GM18498 (cell line): ENCODE results near the gene PGAM2.
"Not testable (repeated sequence)": the region's sequence is repeated elsewhere in the genome, so short reads cannot be mapped to it uniquely, and the experiment has no call there.

Experiments used
- ATAC-seq: cut with Tn5 transposase; IDR thresholded peaks from one replicate; pipeline ENCODE4 v1.9.1; 2021; ENCODE audit warnings: mild to moderate bottlenecking, moderate library complexity; ENCODE audit not compliant: unreplicated experiment

The PGAM2 gene

DNA sequence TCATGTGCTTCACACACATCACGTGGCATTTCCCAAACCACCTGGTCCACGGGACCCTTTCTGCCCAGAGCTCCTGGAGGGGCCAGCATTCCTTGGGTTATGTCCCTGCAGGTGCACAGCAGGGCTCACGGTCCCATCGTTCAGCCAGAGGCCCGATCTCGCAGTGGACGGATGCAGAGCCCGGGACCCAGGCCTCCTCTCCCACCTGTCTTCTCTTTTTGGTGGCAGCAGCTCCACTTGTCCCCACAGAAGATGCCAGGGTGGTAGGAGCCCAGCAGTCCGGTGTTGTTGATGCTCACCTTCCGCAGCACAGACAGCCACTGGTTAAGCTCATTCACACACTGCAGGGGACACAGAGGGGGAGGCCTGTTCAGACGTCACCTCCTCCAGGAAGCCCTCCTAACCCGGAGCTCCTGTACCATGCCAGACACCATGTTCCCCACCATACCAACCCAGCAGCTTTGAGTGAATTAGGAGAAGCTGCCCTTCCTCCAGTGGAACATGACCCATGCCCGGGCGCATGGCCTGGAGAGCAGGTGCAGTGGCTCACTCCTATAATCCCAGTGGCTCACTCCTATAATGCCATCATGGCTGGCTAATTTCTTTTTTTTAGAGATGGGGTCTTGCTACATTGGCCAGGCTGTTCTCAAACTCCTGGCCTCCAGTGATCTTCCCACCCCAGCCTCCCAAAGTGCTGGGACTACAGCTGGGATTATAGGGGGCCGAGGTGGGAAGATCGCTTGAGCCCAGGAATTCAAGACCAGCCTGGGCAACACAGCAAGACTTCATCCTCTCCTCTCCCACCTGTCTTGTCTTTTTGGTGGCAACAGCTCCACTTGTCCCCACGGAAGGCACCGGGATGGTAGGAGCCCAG is 31.2 kb downstream of the PGAM2 start:
- not testable (repeated sequence) for ATAC-seq

DNA sequence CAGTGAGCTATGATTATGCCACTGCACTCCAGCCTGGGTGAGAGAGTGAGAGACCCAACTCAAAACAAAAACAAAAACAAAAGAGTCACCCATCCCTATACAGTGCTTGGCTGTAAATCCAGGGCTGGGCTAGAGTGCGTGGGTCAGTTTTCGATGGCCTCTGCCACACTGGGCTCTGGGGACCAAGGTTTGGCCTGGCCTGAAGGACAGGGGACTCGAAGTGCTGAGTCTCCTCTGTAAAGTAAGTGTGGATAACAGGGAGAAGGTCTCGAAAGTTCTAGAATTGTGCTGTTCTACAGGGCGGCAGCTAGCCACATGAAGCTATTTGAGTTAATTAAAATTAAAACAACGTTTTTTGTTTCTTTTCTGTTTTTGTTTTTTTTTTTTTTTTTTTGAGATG is 33.3 kb downstream of the PGAM2 start:
- ATAC-seq, result not testable (repeated sequence)

- not testable (repeated sequence) for ATAC-seq
These were observed 34.0 kb downstream of the PGAM2 start for GRCh38 chr7:44031319-44031718.

DNA sequence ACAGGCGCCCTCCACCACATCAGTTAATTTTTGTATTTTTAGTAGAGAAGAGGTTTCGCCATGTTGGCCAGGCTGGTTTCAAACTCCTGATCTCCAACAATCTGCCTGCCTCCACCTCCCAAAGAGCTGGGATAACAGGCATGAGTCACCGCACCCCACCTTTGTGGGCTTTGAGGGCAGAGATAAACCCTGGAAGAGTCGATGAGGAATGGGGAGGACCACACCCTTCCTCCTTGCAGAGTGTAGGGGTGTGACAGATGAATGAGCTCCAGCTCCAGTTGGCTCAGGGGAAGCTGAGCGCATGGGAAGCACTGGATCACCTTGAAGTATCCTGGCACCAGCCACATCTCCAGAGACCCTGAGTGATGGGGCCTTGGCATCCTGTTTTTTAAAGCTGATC is 35.3 kb downstream of the PGAM2 start:
- ATAC-seq, result not testable (repeated sequence)

- not testable (repeated sequence) for ATAC-seq
These were observed 35.9 kb downstream of the PGAM2 start for GRCh38 chr7:44029433-44029832.

GRCh38 chr7:44022796-44023467 is 42.4 kb downstream of the PGAM2 start:
- ATAC-seq, result not testable (repeated sequence)

GRCh38 chr7:44022069-44022468 is 43.3 kb downstream of the PGAM2 start:
- ATAC-seq, result not testable (repeated sequence)

DNA sequence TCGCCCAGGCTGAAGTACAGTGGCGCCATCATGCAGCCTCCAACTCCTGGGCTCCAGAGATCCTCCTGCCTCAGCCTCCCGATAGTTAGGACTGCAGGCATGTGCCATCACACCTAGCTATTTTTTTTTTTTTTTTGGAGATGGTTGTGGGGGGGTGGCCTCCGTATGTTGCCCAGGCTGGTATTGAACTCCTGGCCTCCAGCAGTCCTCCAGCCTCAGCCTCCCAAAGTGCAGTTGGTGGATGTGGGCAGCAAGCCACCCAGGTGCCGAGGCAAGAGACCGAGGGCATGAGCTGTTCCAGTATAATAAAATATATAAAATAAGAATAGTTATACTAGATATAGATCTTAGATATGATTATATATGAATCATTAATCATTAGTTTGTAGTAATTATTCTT is 45.5 kb downstream of the PGAM2 start:
- not testable (repeated sequence) for ATAC-seq

DNA sequence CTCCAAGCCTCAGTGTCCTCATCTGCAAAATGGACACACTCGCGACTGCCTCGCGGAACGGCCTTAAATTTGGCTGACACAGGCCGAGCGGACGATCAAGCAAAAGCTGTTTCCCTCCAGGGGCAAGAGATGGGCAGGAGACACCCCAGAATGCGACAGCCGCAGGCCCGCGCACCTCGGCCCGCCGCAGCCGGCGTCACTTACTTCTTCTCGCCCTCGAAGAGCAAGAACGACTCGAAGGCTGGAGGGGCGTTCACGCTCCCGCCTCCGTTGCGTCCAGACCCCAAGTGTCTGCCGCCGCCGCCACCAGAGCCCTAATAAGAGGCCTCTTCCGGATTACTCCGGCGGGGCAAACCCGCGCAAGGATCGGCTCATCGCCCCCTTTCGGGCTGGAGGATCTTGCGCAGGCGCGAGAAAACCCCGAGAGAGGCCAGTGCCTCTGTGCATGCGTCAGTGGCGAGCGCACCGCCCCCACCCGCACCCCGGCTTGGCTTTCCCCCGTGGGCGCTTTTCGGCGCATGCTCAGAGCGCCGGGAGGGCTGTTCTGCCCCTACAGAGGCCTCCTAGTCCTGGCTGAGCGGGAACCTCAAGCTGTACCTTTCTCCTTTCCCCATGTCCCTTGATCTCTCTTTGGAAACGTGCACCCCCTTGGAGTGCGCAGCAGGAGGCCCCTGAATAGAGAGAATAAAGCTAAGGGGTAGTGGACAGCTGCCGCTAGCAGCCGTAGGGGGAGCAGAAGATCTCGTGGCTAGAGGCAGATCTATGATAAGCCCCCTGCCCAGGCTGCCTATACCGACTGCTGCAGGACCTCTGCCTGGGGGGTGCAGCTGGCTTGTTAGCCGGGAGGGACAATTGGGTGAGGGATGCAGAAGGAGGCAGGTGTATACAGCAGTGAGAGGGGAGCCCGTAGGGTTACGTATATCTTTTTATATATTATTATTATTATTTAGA is 46.2 kb downstream of the PGAM2 start:
- peak; percentile 95 for ATAC-seq

GRCh38 chr7:44015090-44015489 is 50.3 kb downstream of the PGAM2 start:
- not testable (repeated sequence) for ATAC-seq
